Measurements from ENCODE around the gene TRIM71.
"Not testable (repeated sequence)": the region's sequence is repeated elsewhere in the genome, so short reads cannot be mapped to it uniquely, and the experiment has no call there.

GRCh38 chr3:32847045-32847444 lies 29.2 kb downstream of the TRIM71 start:
- TF ChIP-seq CTCF (optimal IDR thresholded peaks at IDR 0.05 in 1 of 3, IDR thresholded peaks at IDR 0.05 in 1 of 3, conservative IDR thresholded peaks at IDR 0.05 in 1 of 3; ENCODE audit: extremely low read depth in 1 of 3, insufficient read depth in 2 of 3, low read length in 3 of 3); EZH2 (IDR thresholded peaks at IDR 0.05; ENCODE audit: low read length): not testable (repeated sequence)

All from keratinocyte (primary cell).